Activated CD4-positive, alpha-beta T cell treated with anti-CD3 and anti-CD28 coated beads for 24 hours (primary cell): ENCODE measurements around the gene ZNF775.
"Not testable (repeated sequence)": the region's sequence is repeated elsewhere in the genome, so short reads cannot be mapped to it uniquely, and the experiment has no call there.

Experiments used
- DNase-seq, 2 donors: peaks; one replicate each; pipeline ENCODE4 v3.0.0-alpha.2; 2020; ENCODE audit warnings: low read depth in 2 of 2

The ZNF775 gene

DNA sequence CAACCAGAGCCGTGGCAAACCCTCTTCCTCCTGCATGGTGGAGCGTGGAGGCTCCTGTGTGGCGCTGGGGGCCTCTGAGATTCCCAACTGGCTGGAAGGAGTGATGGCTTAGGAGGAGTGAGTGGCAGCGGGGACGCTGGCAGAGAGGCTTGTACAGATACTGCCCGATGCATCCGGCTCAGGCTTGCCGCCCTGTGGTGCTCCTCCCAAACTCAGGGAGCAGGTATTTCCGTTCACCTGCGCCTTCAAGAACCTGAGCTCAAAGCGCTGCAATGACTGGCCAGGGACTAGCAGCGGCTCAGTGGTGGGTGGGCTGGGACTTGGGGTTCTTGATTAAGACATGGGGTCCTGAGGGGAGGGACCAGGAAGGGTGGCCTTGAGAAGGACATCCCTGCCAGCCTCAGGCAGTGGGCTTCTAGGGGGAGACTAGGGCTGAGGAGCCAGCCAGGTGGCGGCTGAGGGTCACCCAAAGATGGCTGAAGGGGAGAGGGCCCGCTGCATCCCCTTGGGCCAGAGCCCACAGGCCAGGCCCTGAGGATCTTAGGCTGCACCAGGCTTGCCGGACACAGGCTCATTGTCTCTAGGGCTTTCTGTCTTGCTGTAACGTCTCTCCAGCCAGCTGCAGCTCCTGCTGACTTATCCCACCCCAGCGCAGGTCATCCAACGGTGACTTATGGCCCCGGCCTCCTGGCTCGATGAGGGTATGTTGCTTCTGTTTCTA, 3.2 kb downstream of the ZNF775 start:
- no peak for DNase-seq

DNA sequence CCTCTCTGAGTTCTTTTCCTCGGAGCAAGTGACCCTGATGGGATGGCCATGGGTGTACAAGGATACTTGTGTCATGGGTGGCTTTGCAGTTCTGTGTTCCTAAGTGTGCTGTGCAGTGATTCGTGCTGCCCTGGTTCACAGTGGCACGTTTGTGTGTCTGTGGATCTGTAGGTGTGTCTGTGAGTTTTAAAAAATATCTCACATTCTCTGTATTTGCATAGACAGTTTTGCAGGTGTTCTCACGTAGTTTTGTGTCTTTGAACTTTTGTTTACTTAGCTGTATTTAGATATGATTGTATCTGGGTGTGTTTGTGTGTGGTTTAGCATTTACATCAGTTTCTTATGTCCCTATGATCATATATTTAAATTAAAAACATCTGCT, 3.7 kb downstream of the ZNF775 start:
- DNase-seq: no peak

GRCh38 chr7:150383710-150384397, 4.7 kb downstream of the ZNF775 start:
- DNase-seq: no peak

DNA sequence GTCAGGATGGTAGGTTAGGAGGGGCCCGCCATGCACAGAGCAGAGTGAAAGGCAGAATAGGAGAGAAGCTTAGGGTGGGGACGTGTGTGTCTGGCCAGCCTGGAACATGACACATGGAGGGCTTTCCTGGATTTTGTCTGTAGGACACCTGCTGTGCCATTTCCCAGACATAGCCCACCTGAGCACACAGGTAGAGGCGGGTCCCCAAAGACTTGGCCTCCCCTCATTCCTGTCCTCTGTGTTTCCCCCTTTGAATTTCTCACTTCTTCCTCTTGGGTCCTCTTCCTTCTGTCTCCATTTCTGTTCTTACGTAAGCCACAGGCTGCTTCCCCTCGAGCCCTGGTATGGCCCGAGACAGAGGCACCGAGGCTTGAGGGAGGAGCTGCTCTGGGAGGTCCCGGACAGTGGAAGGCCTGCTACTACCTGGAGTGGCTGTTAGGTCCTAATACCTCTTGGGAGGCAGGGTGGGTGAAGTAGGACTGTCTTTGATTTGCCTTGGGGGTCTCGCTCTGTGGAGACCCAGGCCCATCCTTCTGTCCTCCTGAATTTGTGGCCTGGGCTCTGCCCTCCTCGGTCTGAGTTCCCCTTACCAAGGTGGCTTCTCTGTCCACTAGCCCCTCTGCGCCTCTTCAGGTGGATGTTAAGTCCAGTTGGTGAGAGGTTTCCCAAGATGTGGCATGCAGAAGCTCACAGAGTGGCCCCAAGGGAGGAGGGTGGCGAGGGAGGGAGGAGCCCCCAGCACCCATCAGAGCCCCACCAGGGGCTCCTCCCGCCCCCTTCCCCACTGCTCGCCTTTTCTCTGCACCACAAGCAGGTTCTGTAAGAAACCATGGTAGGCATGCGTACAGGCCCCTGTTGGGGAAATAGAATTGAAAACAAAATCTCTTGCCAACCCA, 5.5 kb downstream of the ZNF775 start:
- no peak for DNase-seq

- DNase-seq: no peak
Measured at GRCh38 chr7:150385302-150385723, 6.2 kb downstream of the ZNF775 start.

DNA sequence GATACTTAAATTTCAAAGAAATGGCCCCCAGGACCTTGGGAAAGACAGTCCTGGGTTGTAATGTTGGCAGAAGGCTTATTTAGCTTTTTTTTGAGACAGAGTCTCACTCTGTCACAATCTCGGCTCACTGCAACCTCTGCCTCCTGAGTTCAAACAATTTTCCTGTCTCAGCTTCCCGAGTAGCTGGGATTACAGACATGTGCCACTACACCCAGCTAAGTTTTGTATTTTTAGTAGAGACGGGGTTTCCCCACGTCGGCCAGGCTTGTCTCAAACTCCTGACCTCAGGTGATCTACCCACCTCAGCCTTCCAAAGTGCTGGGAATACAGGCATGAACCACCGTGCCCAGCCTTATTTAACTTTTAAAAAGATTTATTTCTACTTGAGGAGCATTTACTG, 6.8 kb downstream of the ZNF775 start:
- not testable (repeated sequence) for DNase-seq

- DNase-seq: no peak
Measured at GRCh38 chr7:150388306-150388705, 9.2 kb downstream of the ZNF775 start.

DNA sequence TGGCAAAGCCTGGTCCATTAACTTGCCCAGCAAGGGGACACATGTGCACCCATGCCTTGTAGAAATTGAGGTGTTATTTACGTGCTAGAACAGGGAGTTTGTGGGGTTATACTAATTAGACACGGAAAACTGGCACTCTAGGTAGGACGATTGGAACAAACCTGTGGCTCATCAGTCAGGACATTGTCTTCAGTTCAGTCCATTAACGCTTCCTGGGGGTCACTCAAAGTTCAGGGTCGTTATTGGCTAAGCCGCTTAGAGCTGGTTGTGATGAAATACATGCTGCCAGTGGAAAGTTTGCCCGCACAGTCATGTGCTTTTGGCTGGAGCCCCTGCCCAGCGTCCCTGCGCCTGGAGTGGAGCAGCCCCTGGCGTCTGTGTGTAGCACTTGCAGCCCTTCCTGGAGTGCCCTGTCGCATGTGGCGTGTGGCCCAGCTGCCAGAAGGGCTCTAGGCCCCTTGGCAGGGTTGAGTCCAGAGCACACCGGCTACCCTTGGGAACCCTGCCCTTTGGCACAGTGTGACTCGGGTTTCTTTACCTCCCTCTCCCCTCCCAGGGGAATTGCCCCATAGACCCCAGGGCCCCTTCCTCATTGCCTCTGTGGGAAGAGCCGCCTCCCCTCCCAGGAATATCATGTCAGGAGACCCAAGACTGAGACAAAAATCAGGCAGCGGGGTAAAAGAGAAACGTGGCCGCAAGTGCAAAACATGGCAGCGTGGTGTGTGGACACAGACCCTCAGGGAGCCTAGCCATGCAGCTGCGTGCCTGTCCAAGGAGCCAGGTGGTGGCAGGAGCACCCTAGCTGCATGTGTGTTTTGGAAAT, 9.8 kb downstream of the ZNF775 start:
- no peak for DNase-seq

DNA sequence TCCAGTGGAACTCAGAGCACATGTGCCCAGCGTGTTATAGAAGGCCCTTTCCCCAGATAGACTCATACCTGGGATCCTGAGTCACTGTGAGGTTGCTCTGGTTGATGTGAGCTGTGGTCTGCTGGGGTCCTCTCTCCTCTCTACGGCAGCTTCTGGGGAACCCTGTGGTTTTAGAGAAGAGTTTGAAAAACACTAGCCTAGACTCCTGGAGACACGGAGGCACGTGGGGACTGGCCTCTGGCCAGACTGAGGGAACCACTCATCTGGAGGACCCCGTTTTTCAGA, 10.3 kb downstream of the ZNF775 start:
- no peak for DNase-seq

DNA sequence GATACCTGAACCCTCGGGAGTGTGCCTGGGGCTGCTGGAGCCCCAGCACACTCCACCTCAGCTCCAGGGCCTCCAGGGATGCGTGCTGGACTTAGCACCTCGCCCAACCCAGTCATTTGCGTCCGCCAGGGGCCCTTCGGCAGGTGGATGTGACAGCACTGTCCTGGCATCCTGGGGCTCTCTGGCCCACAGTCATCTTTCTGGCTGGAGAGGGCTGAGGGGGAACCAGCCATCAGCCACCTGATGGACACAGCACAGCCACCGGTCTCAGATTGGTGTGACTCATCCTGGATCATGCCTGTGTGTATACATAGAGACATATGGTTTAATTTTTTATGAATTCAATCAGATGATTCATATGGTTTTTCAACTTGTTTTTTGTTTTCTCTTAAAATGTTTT, 11.1 kb downstream of the ZNF775 start:
- DNase-seq: no peak

- no peak for DNase-seq
Measured at GRCh38 chr7:150393325-150393724, 14.2 kb downstream of the ZNF775 start.

GRCh38 chr7:150396426-150396825, 17.3 kb downstream of the ZNF775 start:
- DNase-seq: no peak

GRCh38 chr7:150396851-150397260, 17.7 kb downstream of the ZNF775 start:
- no peak for DNase-seq

DNA sequence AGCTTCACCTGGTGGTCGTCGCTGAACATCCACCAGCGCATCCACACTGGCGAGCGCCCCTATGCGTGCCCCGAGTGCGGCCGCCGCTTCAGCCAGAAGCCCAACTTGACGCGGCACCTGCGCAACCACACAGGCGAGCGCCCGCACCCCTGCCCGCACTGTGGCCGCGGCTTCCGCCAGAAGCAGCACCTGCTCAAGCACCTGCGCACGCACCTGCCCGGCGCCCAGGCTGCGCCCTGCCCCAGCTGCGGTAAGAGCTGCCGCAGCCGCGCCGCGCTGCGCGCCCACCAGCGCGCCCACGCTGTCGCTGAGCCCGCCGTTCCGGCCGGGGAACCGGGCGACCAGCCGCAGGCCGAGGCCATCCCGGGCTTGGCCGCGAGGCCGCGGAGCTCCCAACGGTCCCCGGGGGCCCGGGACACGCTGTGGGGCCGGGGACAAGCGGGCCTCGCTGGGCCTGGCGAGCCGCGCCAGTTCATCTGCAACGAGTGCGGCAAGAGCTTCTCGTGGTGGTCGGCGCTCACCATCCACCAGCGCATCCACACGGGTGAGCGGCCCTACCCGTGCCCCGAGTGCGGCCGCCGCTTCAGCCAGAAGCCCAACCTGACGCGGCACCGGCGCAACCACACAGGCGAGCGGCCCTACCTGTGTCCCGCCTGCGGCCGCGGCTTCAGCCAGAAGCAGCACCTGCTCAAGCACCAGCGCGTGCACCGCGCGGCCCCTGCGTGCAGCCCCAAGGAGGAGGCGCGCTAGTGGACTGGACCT, 18.4 kb downstream of the ZNF775 start:
- no peak for DNase-seq

GRCh38 chr7:150398108-150398964, 19.2 kb downstream of the ZNF775 start:
- DNase-seq: no peak

- no peak for DNase-seq
Measured at GRCh38 chr7:150398965-150399320, 19.8 kb downstream of the ZNF775 start.

- DNase-seq: no peak
Measured at GRCh38 chr7:150399421-150400007, 20.4 kb downstream of the ZNF775 start.

DNA sequence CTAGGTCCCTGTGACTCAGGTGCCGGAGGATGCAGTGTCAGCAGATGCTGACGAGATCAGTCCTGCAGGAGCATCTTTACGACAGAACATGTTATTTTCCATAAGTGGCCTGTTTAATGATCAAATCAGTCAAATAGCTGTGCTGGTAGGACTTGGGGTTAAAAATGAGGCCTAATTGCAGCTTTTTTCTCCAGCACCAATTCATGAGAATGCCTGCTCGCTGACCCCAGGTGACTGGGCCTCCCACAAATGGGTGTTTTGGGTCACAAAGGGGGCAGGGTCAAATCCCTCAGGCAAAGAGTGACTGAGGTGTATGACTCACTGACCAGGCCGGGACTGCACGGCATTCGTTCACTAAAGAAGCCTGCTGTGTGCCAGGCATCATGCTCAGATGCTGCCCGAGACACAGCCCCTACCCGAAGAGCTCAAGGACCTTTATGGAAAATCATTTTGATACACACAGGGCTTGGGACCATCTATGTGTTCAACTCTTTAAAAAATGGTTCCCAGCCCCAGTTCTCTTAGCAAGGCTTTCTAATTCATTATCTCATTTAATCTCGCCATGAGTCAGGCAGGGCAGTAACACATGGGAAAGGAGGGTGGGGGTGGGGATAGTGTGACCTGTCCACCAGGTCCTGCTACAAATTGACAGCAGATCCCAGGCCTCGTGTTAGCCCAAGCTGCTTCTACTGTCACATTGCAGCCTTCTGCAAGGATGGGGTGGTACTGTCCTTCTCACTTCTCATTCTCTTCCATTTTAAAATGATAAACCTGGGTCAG, 21.1 kb downstream of the ZNF775 start:
- no peak for DNase-seq

DNA sequence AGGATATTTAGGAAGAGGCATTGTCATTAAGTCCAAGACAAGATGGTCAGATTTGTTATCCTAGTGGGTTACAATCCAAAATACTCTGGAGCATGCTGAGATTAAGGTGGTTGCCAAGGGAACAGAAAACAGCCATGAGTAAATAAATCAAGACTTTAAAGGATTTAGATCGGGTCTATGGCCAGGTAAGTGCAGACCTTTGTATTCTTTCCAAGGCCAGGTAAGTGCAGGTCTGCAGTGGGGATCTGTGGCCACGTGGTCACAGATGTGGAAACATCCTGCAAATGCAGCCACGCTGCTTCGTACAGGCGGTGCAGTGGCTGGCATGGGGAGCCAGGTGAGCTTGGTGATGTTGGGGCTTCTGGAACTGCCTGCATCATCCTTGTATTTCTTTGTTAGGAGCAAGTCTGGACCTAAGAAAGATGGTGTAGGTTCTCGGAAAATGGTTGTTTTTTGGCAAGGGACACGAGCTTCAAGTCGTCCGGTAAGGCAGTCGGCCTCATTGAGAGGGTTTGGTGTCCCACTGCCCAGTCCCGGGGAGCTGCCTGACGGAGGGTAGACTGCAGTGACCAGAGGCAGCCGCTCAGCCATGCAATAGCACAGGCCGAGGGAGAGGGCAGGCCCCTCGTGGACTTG, 21.8 kb downstream of the ZNF775 start:
- no peak for DNase-seq
